ENCODE results near the gene ZSCAN22.

Gene ZSCAN22

GRCh38 chr19:58319241-58319640 lies 7.6 kb upstream of the ZSCAN22 start:
- H3K4me2 ChIP-seq (ENCODE audit: low read depth, low read length, poor library complexity, severe bottlenecking) = no peak overlapping the region
- H3K9ac ChIP-seq (ENCODE audit: low read depth, low read length, poor library complexity, severe bottlenecking) = no peak overlapping the region
- H4K20me1 ChIP-seq (ENCODE audit: insufficient read depth, low read length, poor library complexity, severe bottlenecking) = no peaks in the 10 kb centered on the region
- peaks cover 13% of the 10 kb centered on the region; the same call in 1 of the 2 replicates for H3K36me3 ChIP-seq (ENCODE audit: insufficient read depth, low read length)
- no peak for TF ChIP-seq CTCF (conservative IDR thresholded peaks at IDR 0.05; ENCODE audit: low read length)
- TF ChIP-seq EZH2phosphoT487 (IDR thresholded peaks at IDR 0.05; ENCODE audit: borderline replicate concordance) = no peak
- H3K9me2 ChIP-seq (replicated peaks; ENCODE audit: low read depth, low read length) = no peaks in the 10 kb centered on the region
- no peaks in the 10 kb centered on the region for H3K4me1 ChIP-seq (ENCODE audit: insufficient read depth, low read length, poor library complexity, severe bottlenecking)
- no peaks in the 10 kb centered on the region for H3K79me2 ChIP-seq (ENCODE audit: insufficient read depth, low read length)
- H3K9me3 ChIP-seq (ENCODE audit: insufficient read depth, low read depth, low read length) = no peaks in the 10 kb centered on the region
- no peak overlapping the region for H3K4me3 ChIP-seq (ENCODE audit: low read length, poor library complexity, severe bottlenecking)
- no peak overlapping the region for H2AFZ ChIP-seq (ENCODE audit: low read length)
- H3F3A ChIP-seq (ENCODE audit: low read depth) = no peaks in the 10 kb centered on the region
- H3K27me3 ChIP-seq (ENCODE audit: insufficient read depth, low read length, poor library complexity, severe bottlenecking) = no peaks in the 10 kb centered on the region

GRCh38 chr19:58325311-58326022 lies 1.3 kb upstream of the ZSCAN22 start:
- Histone ChIP-seq H3K4me2 (ENCODE audit: low read depth, low read length, poor library complexity, severe bottlenecking) (peak overlapping the region; percentile 78), H3K79me2 (ENCODE audit: insufficient read depth, low read length) (peaks cover 18% of the 10 kb centered on the region; the same call in 1 of the 2 replicates), H3K9me2 (replicated peaks; ENCODE audit: low read depth, low read length) (no peaks in the 10 kb centered on the region), H4K20me1 (ENCODE audit: insufficient read depth, low read length, poor library complexity, severe bottlenecking) (no peaks in the 10 kb centered on the region), H3F3A (ENCODE audit: low read depth) (no peaks in the 10 kb centered on the region), H3K9ac (ENCODE audit: low read depth, low read length, poor library complexity, severe bottlenecking) (peak overlapping the region; percentile 82), H3K4me3 (ENCODE audit: low read length, poor library complexity, severe bottlenecking) (peak overlapping the region; percentile 80), H2AFZ (ENCODE audit: low read length) (no peak overlapping the region), H3K36me3 (ENCODE audit: insufficient read depth, low read length) (no peaks in the 10 kb centered on the region), H3K27me3 (ENCODE audit: insufficient read depth, low read length, poor library complexity, severe bottlenecking) (no peaks in the 10 kb centered on the region), H3K9me3 (ENCODE audit: insufficient read depth, low read depth, low read length) (no peaks in the 10 kb centered on the region), H3K4me1 (ENCODE audit: insufficient read depth, low read length, poor library complexity, severe bottlenecking) (peaks cover 29% of the 10 kb centered on the region)
- TF ChIP-seq CTCF (conservative IDR thresholded peaks at IDR 0.05; ENCODE audit: low read length) (no peak), EZH2phosphoT487 (IDR thresholded peaks at IDR 0.05; ENCODE audit: borderline replicate concordance) (no peak)

GRCh38 chr19:58326501-58326913 lies 287 bp upstream of the ZSCAN22 start:
- Histone ChIP-seq H3K27me3 (ENCODE audit: insufficient read depth, low read length, poor library complexity, severe bottlenecking) (no peaks in the 10 kb centered on the region), H3K4me2 (ENCODE audit: low read depth, low read length, poor library complexity, severe bottlenecking) (peak overlapping the region; percentile 78), H3K9me2 (replicated peaks; ENCODE audit: low read depth, low read length) (no peaks in the 10 kb centered on the region), H3K4me3 (ENCODE audit: low read length, poor library complexity, severe bottlenecking) (peak overlapping the region; percentile 80), H3K79me2 (ENCODE audit: insufficient read depth, low read length) (peaks cover 18% of the 10 kb centered on the region; the same call in 1 of the 2 replicates), H3K9me3 (ENCODE audit: insufficient read depth, low read depth, low read length) (no peaks in the 10 kb centered on the region), H3K36me3 (ENCODE audit: insufficient read depth, low read length) (no peaks in the 10 kb centered on the region), H3F3A (ENCODE audit: low read depth) (no peaks in the 10 kb centered on the region), H2AFZ (ENCODE audit: low read length) (peak overlapping the region; percentile 92), H3K4me1 (ENCODE audit: insufficient read depth, low read length, poor library complexity, severe bottlenecking) (peaks cover 29% of the 10 kb centered on the region), H3K9ac (ENCODE audit: low read depth, low read length, poor library complexity, severe bottlenecking) (peak overlapping the region; percentile 82), H4K20me1 (ENCODE audit: insufficient read depth, low read length, poor library complexity, severe bottlenecking) (no peaks in the 10 kb centered on the region)
- TF ChIP-seq CTCF (conservative IDR thresholded peaks at IDR 0.05; ENCODE audit: low read length) (no peak), EZH2phosphoT487 (IDR thresholded peaks at IDR 0.05; ENCODE audit: borderline replicate concordance) (no peak)

All from Loucy (cell line).